GM18907 (cell line): ENCODE results near the gene LYRM2.
A peak's percentile ranks its signal among the peaks of the same experiment; 100 is the strongest.

ENCODE experiments used
- ATAC-seq: cut with Tn5 transposase; IDR thresholded peaks from one replicate; pipeline ENCODE4 v1.9.1; 2021; ENCODE audit warnings: mild to moderate bottlenecking, moderate library complexity; ENCODE audit not compliant: unreplicated experiment

LYRM2 gene

GRCh38 chr6:89638320-89639195, at the start of gene LYRM2:
TSS of gene LYRM2 (minus strand) at chr6:89638747. CDS start at chr6:89638716, 31 bp downstream.
- ATAC-seq, result peak; percentile 99

- ATAC-seq, result no peak
These were observed 49.8 kb upstream of the LYRM2 start for GRCh38 chr6:89688328-89688727.

GRCh38 chr6:89685311-89685710, 46.8 kb upstream of the LYRM2 start:
- no peak for ATAC-seq

- no peak for ATAC-seq
These were observed 44.4 kb upstream of the LYRM2 start for GRCh38 chr6:89682991-89683390.

GRCh38 chr6:89681983-89682564, 43.5 kb upstream of the LYRM2 start:
- no peak for ATAC-seq

- ATAC-seq, result no peak
These were observed 42.0 kb upstream of the LYRM2 start for GRCh38 chr6:89680551-89680950.

GRCh38 chr6:89680150-89680549, 41.6 kb upstream of the LYRM2 start:
- ATAC-seq, result no peak

- ATAC-seq, result no peak
These were observed 40.9 kb upstream of the LYRM2 start for GRCh38 chr6:89679215-89680120.

GRCh38 chr6:89678531-89678930, 40.0 kb upstream of the LYRM2 start:
- ATAC-seq, result no peak

- ATAC-seq, result no peak
These were observed 37.6 kb upstream of the LYRM2 start for GRCh38 chr6:89675949-89676748.

- ATAC-seq, result no peak
These were observed 32.5 kb upstream of the LYRM2 start for GRCh38 chr6:89670935-89671565.

GRCh38 chr6:89669002-89669401, 30.5 kb upstream of the LYRM2 start:
- ATAC-seq, result no peak

- no peak for ATAC-seq
These were observed 29.5 kb upstream of the LYRM2 start for GRCh38 chr6:89667872-89668556.

- no peak for ATAC-seq
These were observed 24.2 kb upstream of the LYRM2 start for GRCh38 chr6:89662659-89663223.

- ATAC-seq, result no peak
These were observed 23.0 kb upstream of the LYRM2 start for GRCh38 chr6:89661559-89661958.

GRCh38 chr6:89660981-89661380, 22.4 kb upstream of the LYRM2 start:
- ATAC-seq, result no peak

GRCh38 chr6:89657445-89658158, 19.1 kb upstream of the LYRM2 start:
- ATAC-seq, result no peak

- ATAC-seq, result no peak
These were observed 16.6 kb upstream of the LYRM2 start for GRCh38 chr6:89655122-89655521.

GRCh38 chr6:89650579-89650978, 12.0 kb upstream of the LYRM2 start:
- ATAC-seq, result no peak
